HG03025 (cell line): Measurements from ENCODE around the gene SPEF2.

Experiments used
- ATAC-seq: cut with Tn5 transposase; IDR thresholded peaks from one replicate; pipeline ENCODE4 v1.9.1; 2021; ENCODE audit warnings: mild to moderate bottlenecking, moderate library complexity; ENCODE audit not compliant: unreplicated experiment, low FRiP score

SPEF2 gene

GRCh38 chr5:35776757-35777156 lies 159.1 kb downstream of the SPEF2 start:
- no peak for ATAC-seq

GRCh38 chr5:35777358-35778087 lies 159.9 kb downstream of the SPEF2 start:
- no peak for ATAC-seq

- ATAC-seq: no peak
These were observed 160.7 kb downstream of the SPEF2 start for GRCh38 chr5:35778259-35778769.

GRCh38 chr5:35780236-35780635 lies 162.6 kb downstream of the SPEF2 start:
- no peak for ATAC-seq

- no peak for ATAC-seq
These were observed 163.6 kb downstream of the SPEF2 start for GRCh38 chr5:35781181-35781790.

GRCh38 chr5:35783551-35783950 lies 165.9 kb downstream of the SPEF2 start:
- no peak for ATAC-seq

GRCh38 chr5:35785601-35786085 lies 168.0 kb downstream of the SPEF2 start:
- no peak for ATAC-seq

- no peak for ATAC-seq
These were observed 171.1 kb downstream of the SPEF2 start for GRCh38 chr5:35788724-35789123.

DNA sequence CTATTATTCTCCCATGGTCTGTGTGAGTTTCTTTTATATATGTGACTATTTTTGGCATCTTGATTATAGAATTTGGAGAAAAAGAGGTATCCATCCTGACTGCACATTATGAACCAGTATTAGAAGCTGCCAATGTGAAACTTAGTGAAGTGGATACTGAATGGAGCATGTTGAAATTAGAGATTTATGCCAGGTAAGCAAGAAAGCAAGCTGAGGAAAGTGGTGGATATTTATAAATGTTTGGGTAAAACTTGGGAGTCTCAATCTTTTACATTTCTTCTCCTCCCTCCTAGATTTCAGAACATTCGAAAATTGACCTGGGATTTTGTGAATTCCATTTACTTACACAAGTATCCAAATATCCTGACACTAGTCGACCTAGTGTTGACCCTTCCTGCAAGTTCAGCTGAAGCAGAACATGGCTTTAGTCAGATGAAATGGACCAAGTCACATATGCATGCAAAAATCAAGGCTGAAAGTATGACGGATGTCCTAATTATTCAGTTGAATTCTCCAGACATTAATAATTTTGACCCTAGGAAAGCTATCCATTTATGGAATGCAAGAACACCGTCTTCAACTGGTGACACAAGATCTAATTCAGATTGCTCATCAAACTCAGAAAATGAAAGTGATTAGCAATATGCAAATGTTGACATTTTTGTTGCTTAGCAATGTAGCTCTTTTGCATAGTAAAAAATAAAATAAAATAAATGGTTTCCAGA lies 172.2 kb downstream of the SPEF2 start:
- no peak for ATAC-seq

- ATAC-seq: no peak
These were observed 172.8 kb downstream of the SPEF2 start for GRCh38 chr5:35790457-35790822.

GRCh38 chr5:35794328-35794619 lies 176.6 kb downstream of the SPEF2 start:
- no peak for ATAC-seq

DNA sequence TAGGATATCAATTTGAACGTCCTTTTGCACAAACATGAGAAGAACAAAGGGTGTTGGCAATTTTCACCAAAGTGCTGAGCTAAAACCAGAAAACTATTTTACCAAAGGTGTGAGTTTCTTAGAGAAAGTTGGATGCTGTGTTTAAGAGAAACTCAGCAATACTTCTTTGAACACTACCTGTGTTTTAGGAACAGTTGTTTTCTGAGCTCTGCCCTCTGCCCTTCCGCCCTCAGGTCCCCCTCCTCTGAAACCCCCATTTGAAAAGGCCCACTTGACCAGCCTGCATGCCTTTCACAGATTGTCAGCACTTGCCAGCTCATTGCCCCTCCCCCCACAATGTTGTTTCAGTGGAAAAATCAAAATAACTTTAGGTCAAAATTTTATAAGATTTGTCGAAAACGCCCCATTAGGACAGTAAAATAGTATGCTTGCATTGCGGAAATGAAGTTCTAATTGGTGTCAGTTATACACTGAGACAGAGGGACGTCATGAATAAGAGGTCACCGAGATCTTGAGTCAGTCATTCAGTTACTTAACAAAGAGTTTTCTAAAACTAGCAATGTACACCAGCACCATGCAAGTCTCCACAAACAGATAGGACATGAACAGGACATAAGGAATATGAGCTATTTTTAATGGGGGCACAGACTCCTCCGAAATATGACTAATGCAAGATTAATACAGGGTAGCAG lies 177.2 kb downstream of the SPEF2 start:
- ATAC-seq: no peak

DNA sequence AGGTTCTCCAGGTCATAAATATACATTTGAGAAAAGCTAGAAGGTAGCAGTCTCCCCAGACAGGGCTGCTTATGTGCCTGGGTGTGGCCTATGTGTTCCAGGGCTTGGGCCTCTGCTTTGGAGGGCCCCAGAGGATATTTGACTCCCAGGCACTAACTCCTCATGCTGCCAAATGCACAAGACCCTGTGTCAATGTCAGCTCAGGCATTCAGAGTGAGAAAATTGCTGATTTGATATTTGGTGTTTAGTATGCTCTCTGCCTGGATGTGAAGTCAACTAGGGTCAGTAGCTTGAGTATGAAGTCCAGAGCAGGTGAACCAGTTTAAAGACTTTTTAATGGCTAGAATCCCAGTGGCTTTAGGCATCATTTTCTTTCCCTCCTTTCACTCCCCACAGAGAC lies 181.5 kb downstream of the SPEF2 start:
- ATAC-seq: no peak

- no peak for ATAC-seq
These were observed 182.1 kb downstream of the SPEF2 start for GRCh38 chr5:35799753-35800152.

DNA sequence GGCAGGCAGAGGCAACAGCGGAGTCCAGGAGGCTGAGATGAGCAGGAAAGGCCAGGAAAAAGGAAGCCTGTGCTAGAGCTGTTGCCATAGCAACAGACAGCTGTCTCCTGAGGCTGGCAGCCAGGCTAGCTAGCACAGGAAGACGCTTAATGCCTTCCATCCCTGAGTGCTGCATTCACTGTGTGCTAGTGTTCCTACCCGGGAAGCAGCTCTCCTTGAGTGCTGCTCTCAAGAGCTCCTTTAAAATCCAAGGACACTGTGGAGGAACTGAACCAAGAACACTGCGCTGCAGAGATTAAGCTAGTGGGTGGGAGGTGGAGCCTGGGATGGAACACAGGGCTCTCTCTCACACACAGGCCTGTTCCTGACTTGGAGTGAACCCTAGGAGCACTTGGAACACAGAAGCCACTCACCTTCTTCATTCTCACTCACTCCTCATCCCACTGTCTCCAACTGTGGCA lies 185.6 kb downstream of the SPEF2 start:
- ATAC-seq: no peak

- ATAC-seq: no peak
These were observed 186.6 kb downstream of the SPEF2 start for GRCh38 chr5:35804201-35804653.

- ATAC-seq: no peak
These were observed 187.2 kb downstream of the SPEF2 start for GRCh38 chr5:35804841-35805240.

GRCh38 chr5:35810601-35811000 lies 192.9 kb downstream of the SPEF2 start:
- no peak for ATAC-seq

GRCh38 chr5:35811108-35811741 lies 193.6 kb downstream of the SPEF2 start:
- ATAC-seq: no peak

DNA sequence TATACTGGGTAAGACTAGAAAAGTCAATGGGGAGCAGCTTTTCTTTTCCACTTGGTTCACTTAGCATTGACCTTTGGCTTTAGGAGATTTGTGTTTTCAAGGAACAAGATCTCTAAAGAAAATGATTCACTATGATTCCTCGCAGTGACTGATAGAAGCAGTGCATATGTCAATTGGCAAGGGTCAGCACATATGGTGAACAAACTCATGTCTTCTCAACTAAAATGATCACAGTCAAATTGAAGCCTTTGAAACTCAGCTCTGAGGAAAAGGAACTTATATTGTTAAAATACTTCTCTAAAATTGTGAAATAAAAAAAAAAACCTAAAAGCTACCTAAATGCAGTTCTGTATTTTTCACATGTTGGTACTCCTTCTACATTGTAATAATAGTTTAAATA lies 195.9 kb downstream of the SPEF2 start:
- no peak for ATAC-seq
